ENCODE measurements around the gene BMAL1.

Gene BMAL1

DNA sequence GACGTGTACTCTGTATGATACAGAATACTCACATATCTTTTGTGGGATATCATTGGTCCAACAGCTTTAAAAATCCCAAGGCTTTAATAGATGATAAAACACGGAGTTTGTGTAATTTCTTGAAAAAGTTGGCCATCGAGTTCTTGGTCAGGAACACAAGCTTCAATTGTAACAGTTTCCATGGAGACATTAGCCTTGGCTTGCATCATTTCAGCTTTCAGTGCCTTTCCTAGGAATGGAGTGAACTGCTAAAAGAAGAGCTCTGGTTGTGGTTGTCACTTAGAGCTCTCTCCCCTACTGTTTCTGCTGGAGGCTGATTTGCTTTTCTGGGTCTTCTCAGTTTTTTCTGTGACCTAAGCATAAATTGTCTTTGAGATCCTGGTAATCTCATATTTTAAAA lies 14.2 kb downstream of the BMAL1 start:
- TF ChIP-seq, protein P1, sequence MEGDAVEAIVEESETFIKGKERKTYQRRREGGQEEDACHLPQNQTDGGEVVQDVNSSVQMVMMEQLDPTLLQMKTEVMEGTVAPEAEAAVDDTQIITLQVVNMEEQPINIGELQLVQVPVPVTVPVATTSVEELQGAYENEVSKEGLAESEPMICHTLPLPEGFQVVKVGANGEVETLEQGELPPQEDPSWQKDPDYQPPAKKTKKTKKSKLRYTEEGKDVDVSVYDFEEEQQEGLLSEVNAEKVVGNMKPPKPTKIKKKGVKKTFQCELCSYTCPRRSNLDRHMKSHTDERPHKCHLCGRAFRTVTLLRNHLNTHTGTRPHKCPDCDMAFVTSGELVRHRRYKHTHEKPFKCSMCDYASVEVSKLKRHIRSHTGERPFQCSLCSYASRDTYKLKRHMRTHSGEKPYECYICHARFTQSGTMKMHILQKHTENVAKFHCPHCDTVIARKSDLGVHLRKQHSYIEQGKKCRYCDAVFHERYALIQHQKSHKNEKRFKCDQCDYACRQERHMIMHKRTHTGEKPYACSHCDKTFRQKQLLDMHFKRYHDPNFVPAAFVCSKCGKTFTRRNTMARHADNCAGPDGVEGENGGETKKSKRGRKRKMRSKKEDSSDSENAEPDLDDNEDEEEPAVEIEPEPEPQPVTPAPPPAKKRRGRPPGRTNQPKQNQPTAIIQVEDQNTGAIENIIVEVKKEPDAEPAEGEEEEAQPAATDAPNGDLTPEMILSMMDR (IDR thresholded peaks at IDR 0.05; ENCODE audit: extremely low read depth, missing control alignments): no peak
- DNase-seq (ENCODE audit: low spot score): no peak

DNA sequence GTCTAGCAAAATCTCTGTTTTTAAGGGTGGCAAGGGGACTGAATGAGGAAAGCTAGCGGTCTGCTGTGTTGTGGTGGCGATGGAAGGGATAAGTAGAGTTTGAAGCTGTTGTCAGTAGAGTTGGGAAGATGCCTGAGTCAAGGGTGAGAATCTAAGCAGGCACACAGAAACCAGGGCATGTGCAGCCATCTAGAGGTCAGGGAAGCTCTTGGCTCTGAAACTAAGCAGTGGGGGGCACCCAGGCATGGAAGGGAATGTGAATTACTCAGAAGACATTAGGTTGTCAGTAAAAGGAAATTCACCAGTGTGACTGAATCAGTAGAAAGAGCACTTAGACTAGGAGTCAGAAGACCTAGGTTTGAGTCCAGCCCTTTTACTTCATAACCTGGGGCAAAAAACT lies 15.4 kb downstream of the BMAL1 start:
- TF ChIP-seq, protein P1 (IDR thresholded peaks at IDR 0.05; ENCODE audit: extremely low read depth, missing control alignments): no peak
- no peak for DNase-seq (ENCODE audit: low spot score)

DNA sequence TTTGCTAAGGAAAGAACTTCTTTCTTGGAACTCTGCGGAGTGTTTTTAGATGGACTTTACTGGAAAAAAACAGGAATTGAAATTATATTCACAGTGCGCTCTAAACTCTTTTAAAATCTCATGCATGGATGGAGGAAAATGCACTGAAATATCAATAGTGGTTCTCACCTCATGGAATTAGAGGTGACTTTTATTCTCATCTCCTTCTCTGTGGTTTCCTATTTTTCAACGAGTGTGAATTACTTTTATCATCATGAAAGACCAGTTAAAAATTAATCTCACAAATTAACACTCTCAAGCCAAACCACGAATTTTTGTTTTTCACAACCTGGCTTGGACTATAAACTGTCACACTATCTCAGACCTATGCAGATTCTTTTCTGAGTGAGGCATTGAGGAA lies 16.6 kb downstream of the BMAL1 start:
- TF ChIP-seq, protein P1 (IDR thresholded peaks at IDR 0.05; ENCODE audit: extremely low read depth, missing control alignments): no peak
- no peak for DNase-seq (ENCODE audit: low spot score)

DNA sequence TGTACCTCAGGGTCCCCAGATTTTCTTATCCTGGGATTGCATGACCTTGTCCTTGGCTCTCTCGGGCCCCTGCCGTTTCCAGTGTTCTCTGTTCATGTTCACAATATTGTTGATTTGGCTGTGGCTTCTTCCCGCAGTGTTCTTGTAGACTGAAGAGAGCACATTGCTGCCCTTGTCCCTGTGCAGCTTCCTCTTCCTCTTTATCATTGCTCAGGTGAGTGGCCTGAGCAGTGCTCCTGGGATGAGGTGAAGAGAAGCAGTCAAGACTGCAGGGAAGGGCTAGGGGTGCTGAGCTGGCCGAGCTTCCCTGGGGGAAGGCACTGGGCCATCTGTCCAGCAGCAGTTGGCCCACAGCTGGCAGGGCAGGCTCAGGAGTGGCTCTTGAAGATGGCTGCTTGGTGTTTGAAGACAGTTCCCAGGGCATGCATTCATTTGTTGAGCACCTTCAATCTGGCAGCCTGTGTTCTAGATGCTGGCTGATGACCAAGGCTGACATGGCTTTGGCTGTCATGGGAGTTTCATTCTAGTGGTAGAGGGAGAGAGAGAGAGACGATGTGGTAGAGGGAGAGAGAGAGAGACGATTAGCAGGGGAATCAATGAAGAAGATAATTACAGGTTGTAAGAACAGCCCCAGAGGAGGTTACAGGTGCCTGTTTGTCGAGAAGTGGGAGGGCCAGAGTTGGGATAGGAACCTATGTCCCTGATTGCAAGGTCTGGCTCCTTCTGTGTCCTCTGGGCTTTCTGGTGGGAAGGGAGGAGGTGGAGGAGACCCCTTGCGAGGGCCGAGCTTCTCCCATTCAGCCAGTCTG lies 17.4 kb downstream of the BMAL1 start:
- TF ChIP-seq, protein P1 (IDR thresholded peaks at IDR 0.05; ENCODE audit: extremely low read depth, missing control alignments): no peak
- DNase-seq (ENCODE audit: low spot score): no peak

DNA sequence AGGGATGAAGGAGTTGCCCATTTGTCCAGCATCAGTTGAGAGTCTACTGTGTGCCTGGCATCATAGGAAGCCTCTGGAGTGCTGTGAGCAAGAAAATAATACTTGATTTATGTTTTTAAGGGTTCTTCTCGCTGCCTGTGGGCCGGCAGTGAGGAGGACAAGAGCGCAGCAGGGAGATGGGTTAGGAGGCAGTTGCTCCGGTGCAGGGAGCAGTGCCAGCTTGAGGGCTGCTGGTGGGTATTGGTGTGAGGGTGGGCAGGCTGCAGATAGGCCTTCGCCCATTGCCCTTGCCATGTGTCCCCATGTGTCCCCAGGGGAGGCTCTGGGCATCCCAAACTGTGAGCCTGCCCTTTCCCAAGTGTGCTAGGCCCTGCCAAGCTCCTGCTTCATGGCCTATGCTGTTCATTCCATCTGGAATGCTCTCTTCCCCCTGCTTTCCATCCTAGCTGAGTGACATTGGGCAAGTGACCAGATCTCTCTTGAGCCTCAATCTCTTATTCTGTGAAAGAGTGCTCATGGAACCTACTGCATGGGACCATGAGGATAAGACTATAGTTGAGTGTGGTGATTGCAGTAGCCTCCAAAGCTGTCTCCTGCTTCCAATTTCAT lies 19.8 kb downstream of the BMAL1 start:
- no peak for DNase-seq (ENCODE audit: low spot score)
- TF ChIP-seq, protein P1 (IDR thresholded peaks at IDR 0.05; ENCODE audit: extremely low read depth, missing control alignments): no peak

DNA sequence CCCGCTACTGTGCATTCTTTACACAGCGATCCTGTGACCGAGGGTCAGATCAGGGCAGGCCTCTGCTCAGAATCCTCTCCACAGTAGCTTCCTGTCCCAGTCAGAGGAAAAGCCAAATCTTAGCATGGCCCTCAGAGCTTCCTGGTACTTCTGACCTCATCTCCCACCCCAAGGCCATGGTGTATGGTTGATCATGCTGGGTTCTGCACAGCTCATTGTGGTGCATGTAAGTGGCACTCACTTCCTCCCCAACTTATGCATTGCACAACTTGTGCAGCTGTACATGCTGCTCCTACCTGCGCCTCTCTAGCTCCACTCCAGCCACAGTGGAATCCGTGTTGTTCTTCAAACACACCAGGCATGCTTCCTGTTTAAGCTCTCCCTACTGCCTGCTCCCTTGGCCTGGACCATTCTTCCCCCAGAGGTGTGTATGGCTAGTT lies 20.3 kb downstream of the BMAL1 start:
- TF ChIP-seq, protein P1 (IDR thresholded peaks at IDR 0.05; ENCODE audit: extremely low read depth, missing control alignments): no peak

DNA sequence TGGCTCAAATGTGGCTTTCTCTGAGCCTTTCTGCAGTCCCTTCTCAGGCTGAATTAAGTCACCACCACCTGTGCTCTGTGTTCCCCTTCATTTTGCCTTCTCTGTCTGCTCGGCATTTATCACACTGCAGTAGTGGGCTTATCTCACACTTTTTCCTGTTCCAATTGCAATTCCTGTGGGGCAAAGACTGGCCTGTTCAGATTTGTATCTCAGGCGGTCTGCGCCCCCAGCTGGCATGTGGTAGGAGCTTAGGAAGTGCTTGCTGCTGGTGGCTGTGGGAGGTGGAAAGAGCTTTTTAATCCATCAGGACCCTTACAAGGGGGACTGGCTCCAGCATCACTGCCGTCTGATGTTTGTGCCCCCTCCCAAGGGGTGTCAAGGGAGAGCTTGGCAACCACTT lies 21.2 kb downstream of the BMAL1 start:
- TF ChIP-seq, protein P1 (IDR thresholded peaks at IDR 0.05; ENCODE audit: extremely low read depth, missing control alignments): no peak
- no peak for DNase-seq (ENCODE audit: low spot score)

More for the DNA sequence above, 20.3 kb downstream of the BMAL1 start:
- DNase-seq (ENCODE audit: low spot score): no peak
